Measurements from ENCODE around the gene LRP11. TPM values are rescaled to one million over a fixed set of nuclear protein-coding genes. Genes with fewer than 3 reads are reported as not detected.
"Not testable (repeated sequence)": the region's sequence is repeated elsewhere in the genome, so short reads cannot be mapped to it uniquely, and the experiment has no call there.

LRP11 gene
- total and polyA plus RNA-seq, 4 donors, result 18.0 to 39.3 (median 33.9) TPM

DNA sequence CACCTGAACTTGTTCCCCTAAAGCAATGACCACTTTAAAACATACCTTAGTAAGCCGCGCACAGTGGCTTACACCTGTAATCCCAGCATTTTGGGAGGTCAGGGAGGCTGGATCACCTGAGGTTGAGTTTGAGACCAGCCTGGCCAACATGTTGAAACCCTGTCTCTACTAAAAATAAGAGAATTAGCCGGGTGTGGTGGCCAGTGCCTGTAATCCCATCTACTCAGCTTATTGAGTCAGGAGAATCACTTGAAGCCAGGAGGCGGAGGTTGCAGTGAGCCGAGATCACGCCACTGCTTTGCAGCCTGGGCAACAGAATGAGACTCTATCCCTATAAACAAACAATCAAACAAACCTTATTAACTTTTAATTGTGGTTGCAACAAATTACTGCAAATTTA lies 35.3 kb upstream of the LRP11 start:
- no peak overlapping the region for H3K27ac ChIP-seq (ENCODE audit: low read depth, low read length)
- H3K9me3 ChIP-seq (ENCODE audit: control insufficient read depth, insufficient read depth, low read length), result no peaks in the 10 kb centered on the region
- H3K4me3 ChIP-seq (ENCODE audit: low read depth, low read length), result no peak overlapping the region
- DNase-seq (ENCODE audit: low read depth in 4 of 6, low spot score in 6 of 6), result no peak
- no peaks in the 10 kb centered on the region for H3K4me1 ChIP-seq (ENCODE audit: control insufficient read depth, insufficient read depth, low read length)
- H3K36me3 ChIP-seq (ENCODE audit: control insufficient read depth, insufficient read depth, low read length), result no peaks in the 10 kb centered on the region
- WGBS (ENCODE audit: insufficient coverage), result 90% methylated on average over 6 of the region's 6 CpGs
- H3K27me3 ChIP-seq (ENCODE audit: control insufficient read depth, insufficient read depth, low read length), result no peaks in the 10 kb centered on the region

- no peaks in the 10 kb centered on the region for H3K27me3 ChIP-seq (ENCODE audit: control insufficient read depth, insufficient read depth, low read length)
- 88% methylated on average over 6 of the region's 9 CpGs for WGBS (ENCODE audit: insufficient coverage)
- DNase-seq (ENCODE audit: low read depth in 4 of 6, low spot score in 6 of 6), result no peak
These were observed 34.8 kb upstream of the LRP11 start for GRCh38 chr6:149898966-149899365.

GRCh38 chr6:149897855-149898744 lies 33.9 kb upstream of the LRP11 start, which contains the start of gene RAET1E:
Gene RAET1E, minus strand, starts transcription at chr6:149898113. Its CDS starts 7,212 bp downstream, at chr6:149890901.
- H3K27me3 ChIP-seq (ENCODE audit: control insufficient read depth, insufficient read depth, low read length), result no peaks in the 10 kb centered on the region
- WGBS (ENCODE audit: insufficient coverage), result 72% methylated on average over 16 of the region's 17 CpGs
- no peak within 1 kb of the TSS for H3K27ac ChIP-seq (ENCODE audit: low read depth, low read length)
- no peaks in the 10 kb centered on the region for H3K9me3 ChIP-seq (ENCODE audit: control insufficient read depth, insufficient read depth, low read length)
- H3K4me1 ChIP-seq (ENCODE audit: control insufficient read depth, insufficient read depth, low read length), result no peaks in the 10 kb centered on the region
- no peak within 1 kb of the TSS for H3K4me3 ChIP-seq (ENCODE audit: low read depth, low read length)
- no peaks in the 10 kb centered on the region for H3K36me3 ChIP-seq (ENCODE audit: control insufficient read depth, insufficient read depth, low read length)
- DNase-seq (ENCODE audit: low read depth in 4 of 6, low spot score in 6 of 6), result no peak

More at GRCh38 chr6:149898966-149899365, 34.8 kb upstream of the LRP11 start:
- no peaks in the 10 kb centered on the region for H3K9me3 ChIP-seq (ENCODE audit: control insufficient read depth, insufficient read depth, low read length)
- no peak overlapping the region for H3K4me3 ChIP-seq (ENCODE audit: low read depth, low read length)
- H3K27ac ChIP-seq (ENCODE audit: low read depth, low read length), result no peak overlapping the region
- H3K4me1 ChIP-seq (ENCODE audit: control insufficient read depth, insufficient read depth, low read length), result no peaks in the 10 kb centered on the region
- no peaks in the 10 kb centered on the region for H3K36me3 ChIP-seq (ENCODE audit: control insufficient read depth, insufficient read depth, low read length)

DNA sequence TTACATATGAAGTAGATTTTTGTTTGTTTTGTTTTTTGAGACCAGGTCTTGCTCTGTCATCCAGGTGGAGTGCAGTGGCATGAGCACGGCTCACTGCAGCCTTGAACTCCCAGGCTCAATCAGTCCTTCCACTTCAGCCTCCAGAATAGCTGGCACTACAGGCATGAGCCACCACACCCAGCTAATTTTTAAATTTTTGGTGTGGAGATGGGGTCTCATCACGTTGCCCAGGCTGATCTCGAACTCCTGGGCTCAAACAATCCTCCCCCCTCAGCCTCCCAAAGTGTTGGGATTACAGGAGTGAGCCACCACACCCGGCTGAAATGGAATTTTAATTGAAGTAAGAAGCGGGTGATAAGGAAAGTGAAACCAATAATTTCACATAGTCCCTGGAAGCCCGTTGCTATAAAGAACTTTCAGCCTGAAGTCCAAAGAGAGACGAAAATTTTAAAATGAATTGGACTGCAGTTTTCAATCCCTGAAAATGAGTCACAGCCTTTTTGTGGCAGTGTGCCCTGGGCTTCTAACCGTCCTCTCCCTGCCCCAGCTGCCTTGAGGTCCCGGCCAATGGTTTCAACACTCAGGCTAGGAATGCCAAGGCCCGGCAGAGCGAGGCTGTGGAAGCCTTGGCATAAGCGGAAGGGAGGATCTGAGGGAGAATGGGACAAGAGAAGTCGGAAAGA lies 33.0 kb upstream of the LRP11 start:
- Histone ChIP-seq H3K27me3 (ENCODE audit: control insufficient read depth, insufficient read depth, low read length) (no peaks in the 10 kb centered on the region), H3K36me3 (ENCODE audit: control insufficient read depth, insufficient read depth, low read length) (no peaks in the 10 kb centered on the region), H3K4me3 (ENCODE audit: low read depth, low read length) (no peak overlapping the region), H3K27ac (ENCODE audit: low read depth, low read length) (no peak overlapping the region), H3K9me3 (ENCODE audit: control insufficient read depth, insufficient read depth, low read length) (no peaks in the 10 kb centered on the region), H3K4me1 (ENCODE audit: control insufficient read depth, insufficient read depth, low read length) (no peaks in the 10 kb centered on the region)
- 87% methylated on average over 8 of the region's 13 CpGs for WGBS (ENCODE audit: insufficient coverage)
- DNase-seq (ENCODE audit: low read depth in 4 of 6, low spot score in 6 of 6), result no peak

DNA sequence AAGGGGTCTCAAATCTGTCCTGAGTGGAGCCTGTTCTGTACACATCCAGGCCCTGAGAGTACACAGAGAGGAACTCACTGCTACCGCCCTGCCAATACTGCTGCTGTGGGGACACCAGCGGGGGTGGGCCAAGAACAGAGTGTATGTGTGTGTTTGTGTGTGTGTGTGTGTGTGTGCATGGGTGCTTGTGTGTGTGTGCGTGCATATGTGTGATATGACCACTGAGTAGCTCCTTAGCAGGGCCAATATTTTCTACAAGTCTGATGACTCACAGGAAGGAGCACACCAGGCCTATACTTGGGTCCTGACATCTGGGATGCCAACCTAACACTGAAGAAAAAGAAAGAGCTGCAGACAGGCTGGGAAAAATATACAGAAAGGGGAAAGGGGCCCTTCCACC lies 32.3 kb upstream of the LRP11 start:
- no peak for DNase-seq (ENCODE audit: low read depth in 4 of 6, low spot score in 6 of 6)
- Histone ChIP-seq H3K4me3 (ENCODE audit: low read depth, low read length) (no peak overlapping the region), H3K36me3 (ENCODE audit: control insufficient read depth, insufficient read depth, low read length) (no peaks in the 10 kb centered on the region), H3K27ac (ENCODE audit: low read depth, low read length) (no peak overlapping the region), H3K4me1 (ENCODE audit: control insufficient read depth, insufficient read depth, low read length) (no peaks in the 10 kb centered on the region), H3K27me3 (ENCODE audit: control insufficient read depth, insufficient read depth, low read length) (no peaks in the 10 kb centered on the region), H3K9me3 (ENCODE audit: control insufficient read depth, insufficient read depth, low read length) (no peaks in the 10 kb centered on the region)
- WGBS (ENCODE audit: insufficient coverage), result 100% methylated on average over 2 of the region's 3 CpGs

DNA sequence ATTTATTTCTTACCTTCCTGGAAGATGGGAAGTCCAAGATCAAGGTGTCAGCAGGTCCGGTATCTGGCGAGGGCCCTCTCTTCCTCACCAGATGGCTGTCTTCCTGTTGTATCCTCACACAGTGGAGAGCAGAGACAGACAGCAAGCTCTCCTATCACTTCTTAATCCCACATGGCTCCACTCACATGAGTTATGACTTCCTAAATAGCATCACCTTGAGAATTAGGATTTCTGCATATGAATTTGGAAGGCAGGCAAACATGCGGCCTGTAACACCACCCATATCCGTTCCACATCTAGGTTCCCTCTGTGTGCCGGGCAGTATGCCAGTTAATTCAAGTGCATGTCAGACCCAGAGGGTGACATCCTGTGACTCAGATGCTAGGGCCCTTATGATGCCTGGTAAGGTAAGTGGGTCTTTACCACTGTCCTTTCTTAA lies 31.7 kb upstream of the LRP11 start:
- 84% methylated on average over 5 of the region's 5 CpGs for WGBS (ENCODE audit: insufficient coverage)
- no peak for DNase-seq (ENCODE audit: low read depth in 4 of 6, low spot score in 6 of 6)
- H3K9me3 ChIP-seq (ENCODE audit: control insufficient read depth, insufficient read depth, low read length), result no peaks in the 10 kb centered on the region
- no peak overlapping the region for H3K27ac ChIP-seq (ENCODE audit: low read depth, low read length)
- H3K36me3 ChIP-seq (ENCODE audit: control insufficient read depth, insufficient read depth, low read length), result no peaks in the 10 kb centered on the region
- H3K4me3 ChIP-seq (ENCODE audit: low read depth, low read length), result no peak overlapping the region
- no peaks in the 10 kb centered on the region for H3K4me1 ChIP-seq (ENCODE audit: control insufficient read depth, insufficient read depth, low read length)
- no peaks in the 10 kb centered on the region for H3K27me3 ChIP-seq (ENCODE audit: control insufficient read depth, insufficient read depth, low read length)

- H3K36me3 ChIP-seq (ENCODE audit: control insufficient read depth, insufficient read depth, low read length), result no peaks in the 10 kb centered on the region
- 80% methylated on average over 6 of the region's 7 CpGs for WGBS (ENCODE audit: insufficient coverage)
- no peak for DNase-seq (ENCODE audit: low read depth in 4 of 6, low spot score in 6 of 6)
- H3K4me3 ChIP-seq (ENCODE audit: low read depth, low read length), result no peak overlapping the region
- H3K9me3 ChIP-seq (ENCODE audit: control insufficient read depth, insufficient read depth, low read length), result no peaks in the 10 kb centered on the region
- H3K27me3 ChIP-seq (ENCODE audit: control insufficient read depth, insufficient read depth, low read length), result no peaks in the 10 kb centered on the region
- no peaks in the 10 kb centered on the region for H3K4me1 ChIP-seq (ENCODE audit: control insufficient read depth, insufficient read depth, low read length)
- no peak overlapping the region for H3K27ac ChIP-seq (ENCODE audit: low read depth, low read length)
These were observed 31.0 kb upstream of the LRP11 start for GRCh38 chr6:149895048-149895590.

- H3K9me3 ChIP-seq (ENCODE audit: control insufficient read depth, insufficient read depth, low read length); H3K27me3 ChIP-seq (ENCODE audit: control insufficient read depth, insufficient read depth, low read length); H3K4me3 ChIP-seq (ENCODE audit: low read depth, low read length); H3K36me3 ChIP-seq (ENCODE audit: control insufficient read depth, insufficient read depth, low read length); H3K4me1 ChIP-seq (ENCODE audit: control insufficient read depth, insufficient read depth, low read length); H3K27ac ChIP-seq (ENCODE audit: low read depth, low read length); DNase-seq (ENCODE audit: low read depth in 4 of 6, low spot score in 6 of 6): not testable (repeated sequence)
- 100% methylated on average over 1 of the region's 6 CpGs for WGBS (ENCODE audit: insufficient coverage)
These were observed 27.7 kb upstream of the LRP11 start for GRCh38 chr6:149891864-149892263.

DNA sequence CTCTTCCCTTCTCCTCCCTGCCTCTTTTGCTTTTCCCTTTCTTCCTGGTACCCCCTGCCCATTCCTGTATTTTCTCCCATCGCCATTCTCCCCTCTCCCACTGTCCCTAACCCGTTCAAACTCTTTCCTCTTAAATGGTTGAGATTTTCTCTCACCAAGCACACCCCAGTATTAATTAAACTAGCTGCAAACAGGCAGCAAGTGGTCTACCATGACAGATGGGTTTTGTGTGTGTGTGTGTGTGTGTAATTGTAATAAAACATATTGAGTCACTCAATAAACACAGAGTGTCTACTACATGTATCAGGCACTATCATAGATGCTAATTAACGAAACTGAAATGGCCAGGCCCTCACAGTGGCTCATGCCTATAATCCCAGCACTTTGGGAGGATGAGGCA lies 27.1 kb upstream of the LRP11 start:
- H3K4me3 ChIP-seq (ENCODE audit: low read depth, low read length), result no peak overlapping the region
- no CpG with 5 or more reads among the region's 3 CpGs for WGBS (ENCODE audit: insufficient coverage)

More for the DNA sequence above, 27.1 kb upstream of the LRP11 start:
- Histone ChIP-seq H3K9me3 (ENCODE audit: control insufficient read depth, insufficient read depth, low read length) (no peaks in the 10 kb centered on the region), H3K27ac (ENCODE audit: low read depth, low read length) (no peak overlapping the region), H3K27me3 (ENCODE audit: control insufficient read depth, insufficient read depth, low read length) (no peaks in the 10 kb centered on the region), H3K4me1 (ENCODE audit: control insufficient read depth, insufficient read depth, low read length) (no peaks in the 10 kb centered on the region), H3K36me3 (ENCODE audit: control insufficient read depth, insufficient read depth, low read length) (no peaks in the 10 kb centered on the region)
- DNase-seq (ENCODE audit: low read depth in 4 of 6, low spot score in 6 of 6), result no peak

Measured in spinal cord (tissue), 10 donors.